GM15510 (cell line): Measurements from ENCODE around the gene NKX1-1.

Experiments used
- POLR2A ChIP-seq: IDR thresholded peaks from 3 replicates; pipeline ENCODE4 v1.6.1; 2011; ENCODE audit warnings: borderline replicate concordance; ENCODE audit not compliant: insufficient read length; ENCODE audit errors: extremely low read depth

Gene NKX1-1

DNA sequence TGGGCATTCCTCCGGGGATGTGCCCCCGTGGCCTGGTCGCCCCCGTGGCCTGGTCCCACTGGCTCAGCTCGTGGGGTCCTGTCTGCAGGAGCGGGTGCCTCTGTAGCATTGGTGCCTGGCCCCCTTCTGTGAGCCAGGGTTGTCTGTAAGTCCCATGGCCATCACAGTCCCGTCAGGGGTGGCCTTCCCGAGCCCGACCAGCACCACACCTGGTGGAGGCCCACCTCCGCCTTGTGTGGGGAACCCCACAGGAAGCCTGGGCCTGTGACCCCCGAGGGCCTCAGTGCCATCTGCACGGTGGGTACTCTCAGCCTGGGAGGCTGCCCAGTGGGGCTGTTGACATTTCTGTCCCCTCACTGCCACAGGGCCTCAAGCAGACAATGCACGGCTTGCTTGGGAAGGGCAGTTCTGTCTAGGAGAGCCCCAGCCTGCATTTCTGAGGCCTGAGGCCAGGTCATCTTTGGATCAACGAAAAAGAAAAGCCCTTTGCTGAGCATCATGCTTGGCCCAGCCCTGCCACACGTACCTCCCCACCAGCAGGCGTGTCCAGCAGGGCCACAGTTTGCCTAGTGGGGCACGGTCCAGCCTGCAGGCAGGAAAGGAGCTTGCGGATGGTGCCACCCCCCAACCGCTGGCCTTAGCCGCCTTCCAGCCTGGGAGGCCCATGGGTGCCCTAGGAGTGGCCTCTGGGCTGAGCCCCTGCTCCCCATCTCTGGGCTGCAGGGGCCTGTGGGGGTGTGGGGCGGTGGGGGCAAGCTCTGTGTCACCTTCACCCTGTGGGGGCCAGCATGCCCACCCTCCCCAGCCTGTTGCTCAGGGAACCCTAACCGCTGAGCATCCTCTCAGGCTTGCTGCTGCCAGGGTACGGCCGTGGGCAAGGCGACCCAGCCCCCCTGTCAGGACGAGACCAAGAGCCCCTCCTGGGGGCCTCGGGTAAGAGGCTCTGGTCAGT, 23.2 kb downstream of the NKX1-1 start:
- TF ChIP-seq POLR2A, result no peak

DNA sequence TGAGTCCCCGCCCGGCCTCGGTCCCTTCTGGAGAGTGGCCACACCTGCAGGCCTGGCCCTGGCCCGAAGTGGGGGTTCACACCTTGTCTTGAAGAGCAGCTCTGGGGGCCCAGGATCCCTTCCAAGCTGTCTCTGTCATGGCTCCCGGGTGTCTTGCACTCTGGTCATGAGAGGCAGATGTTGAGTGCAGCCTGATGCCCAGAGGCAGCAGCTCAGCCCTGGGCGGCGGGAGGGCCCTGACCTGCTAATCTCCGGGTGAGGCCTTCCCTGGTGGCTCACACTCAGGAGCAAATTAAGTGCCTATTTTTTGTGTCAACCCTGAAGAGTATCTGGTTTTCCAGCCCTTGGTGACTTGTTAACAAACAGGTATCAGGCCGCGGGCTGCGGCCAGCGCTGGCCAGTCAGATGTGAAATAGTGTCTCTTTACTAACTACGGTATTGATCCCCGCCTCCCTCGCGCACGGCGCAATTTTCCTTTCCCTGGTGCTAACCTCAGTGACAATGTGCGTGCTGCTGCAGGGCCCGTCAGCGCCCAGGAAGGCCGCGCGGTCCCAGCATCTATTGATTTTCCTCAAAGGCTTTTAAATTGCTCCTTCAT, 24.2 kb downstream of the NKX1-1 start:
- no peak for TF ChIP-seq POLR2A

- TF ChIP-seq POLR2A, result no peak
Measured at GRCh38 chr4:1381181-1381621, 25.0 kb downstream of the NKX1-1 start.

GRCh38 chr4:1380368-1381151, 25.7 kb downstream of the NKX1-1 start:
- no peak for TF ChIP-seq POLR2A

DNA sequence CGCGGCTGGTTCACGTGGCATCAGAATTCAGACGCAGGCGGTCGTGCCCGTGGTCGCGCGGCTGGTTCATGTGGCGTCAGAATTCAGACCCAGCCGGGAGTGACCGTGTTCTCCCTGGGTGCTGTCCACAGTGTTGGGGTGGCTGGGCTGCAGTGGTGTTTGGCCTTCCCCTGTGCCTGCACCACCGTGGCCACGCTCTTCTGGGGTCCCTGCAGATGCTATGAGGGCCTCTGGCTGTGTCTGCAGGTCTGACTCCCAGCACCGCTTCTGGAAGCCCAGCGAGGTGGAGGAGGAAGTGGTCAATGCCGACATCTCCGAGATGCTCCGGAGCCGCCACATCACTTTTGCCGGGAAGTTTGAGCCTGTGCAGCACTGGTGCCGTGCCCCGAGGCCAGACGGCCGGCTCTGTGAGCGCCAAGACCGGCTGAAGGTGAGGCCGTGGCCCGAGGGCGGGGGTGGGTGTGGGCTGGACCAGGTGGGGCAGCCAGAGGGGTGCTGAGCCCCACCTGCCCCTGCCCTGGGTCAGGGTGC, 26.4 kb downstream of the NKX1-1 start:
- TF ChIP-seq POLR2A, result no peak

- no peak for TF ChIP-seq POLR2A
Measured at GRCh38 chr4:1379351-1379781, 26.9 kb downstream of the NKX1-1 start.

- TF ChIP-seq POLR2A, result no peak
Measured at GRCh38 chr4:1378559-1379231, 27.5 kb downstream of the NKX1-1 start.

- TF ChIP-seq POLR2A, result no peak
Measured at GRCh38 chr4:1377606-1378261, 28.5 kb downstream of the NKX1-1 start.

- no peak for TF ChIP-seq POLR2A
Measured at GRCh38 chr4:1376841-1377605, 29.2 kb downstream of the NKX1-1 start.

- no peak for TF ChIP-seq POLR2A
Measured at GRCh38 chr4:1376391-1376840, 29.8 kb downstream of the NKX1-1 start.

DNA sequence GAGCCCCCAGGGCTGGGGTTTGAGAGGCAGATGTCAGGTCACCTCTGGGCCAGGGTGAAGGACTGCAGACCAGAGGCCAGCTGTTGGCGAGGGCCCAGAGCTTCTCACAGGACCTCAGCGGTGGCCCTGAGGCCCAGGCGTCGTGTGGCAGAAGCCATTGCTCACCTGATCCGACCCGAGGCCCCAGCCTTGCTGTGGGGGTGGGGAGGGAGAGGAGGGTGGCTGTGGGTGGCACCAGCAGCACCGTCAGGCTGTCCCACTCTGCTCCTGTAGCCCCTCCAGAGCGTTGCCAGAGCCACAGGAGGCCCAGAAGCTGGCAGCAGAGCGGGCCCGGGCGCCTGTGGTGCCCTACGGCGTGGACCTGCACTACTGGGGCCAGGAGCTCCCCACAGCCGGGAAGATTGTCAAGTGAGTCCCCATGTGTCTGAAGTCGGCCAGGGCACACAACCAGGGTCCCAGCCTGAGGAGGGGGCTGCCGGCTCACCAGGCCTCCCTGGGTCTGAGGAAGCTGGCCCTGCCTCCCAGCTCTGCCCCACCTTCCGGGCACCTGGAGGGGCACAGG, 30.4 kb downstream of the NKX1-1 start:
- no peak for TF ChIP-seq POLR2A

GRCh38 chr4:1375051-1375721, 31.1 kb downstream of the NKX1-1 start:
- TF ChIP-seq POLR2A, result no peak

DNA sequence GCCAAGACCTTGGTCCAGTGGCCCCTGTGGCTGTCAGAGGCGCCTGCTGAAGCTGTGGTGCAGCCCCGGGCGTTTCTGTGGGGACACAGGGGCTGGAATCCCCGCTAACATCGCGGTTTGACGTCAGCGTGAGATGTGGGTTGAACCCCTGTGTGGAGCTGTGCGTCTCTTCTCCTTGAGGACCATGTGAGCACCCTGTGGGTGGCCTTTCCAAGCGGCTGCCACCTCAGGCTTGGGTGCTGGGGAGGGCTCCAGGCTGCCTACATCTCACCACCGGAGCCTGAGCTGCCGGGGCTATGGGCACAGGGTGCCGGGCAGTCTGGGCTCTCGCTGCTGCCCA, 31.6 kb downstream of the NKX1-1 start:
- TF ChIP-seq POLR2A, result no peak
